ENCODE data around the gene FAIM. TPM values are rescaled to one million over a fixed set of nuclear protein-coding genes. Genes with fewer than 3 reads are reported as not detected.
"Not testable (repeated sequence)": the region's sequence is repeated elsewhere in the genome, so short reads cannot be mapped to it uniquely, and the experiment has no call there.

FAIM gene
- 26.9 TPM for total RNA-seq

- DNase-seq (ENCODE audit: low spot score in 2 of 2) (peak; percentile 60 to 71), FAIRE-seq (no peak)
Measured at GRCh38 chr3:138608322-138609135, at the start of gene FAIM. FAIM (plus strand) TSS chr3:138608771; CDS start chr3:138619727, 10,956 bp downstream.

- DNase-seq (ENCODE audit: low spot score in 2 of 2) (no peak), FAIRE-seq (no peak)
Measured at GRCh38 chr3:138559134-138559533, 49.4 kb upstream of the FAIM start.

- no peak for FAIRE-seq
- DNase-seq (ENCODE audit: low spot score in 2 of 2): no peak
Measured at GRCh38 chr3:138560501-138560900, 48.1 kb upstream of the FAIM start.

- DNase-seq (ENCODE audit: low spot score in 2 of 2); FAIRE-seq: not testable (repeated sequence)
Measured at GRCh38 chr3:138562902-138563301, 45.7 kb upstream of the FAIM start.

- FAIRE-seq; DNase-seq (ENCODE audit: low spot score in 2 of 2): not testable (repeated sequence)
Measured at GRCh38 chr3:138566293-138566692, 42.3 kb upstream of the FAIM start.

- FAIRE-seq: no peak
- DNase-seq (ENCODE audit: low spot score in 2 of 2): no peak
Measured at GRCh38 chr3:138567403-138567802, 41.2 kb upstream of the FAIM start.

- no peak for DNase-seq (ENCODE audit: low spot score in 2 of 2)
- no peak for FAIRE-seq
Measured at GRCh38 chr3:138569090-138569489, 39.5 kb upstream of the FAIM start.

- not testable (repeated sequence) for DNase-seq (ENCODE audit: low spot score in 2 of 2); FAIRE-seq
Measured at GRCh38 chr3:138569624-138570023, 38.9 kb upstream of the FAIM start.

- no peak for DNase-seq (ENCODE audit: low spot score in 2 of 2)
- FAIRE-seq: no peak
Measured at GRCh38 chr3:138573138-138573537, 35.4 kb upstream of the FAIM start.

GRCh38 chr3:138578141-138578540 is 30.4 kb upstream of the FAIM start:
- no peak for FAIRE-seq
- no peak for DNase-seq (ENCODE audit: low spot score in 2 of 2)

- DNase-seq (ENCODE audit: low spot score in 2 of 2): no peak
Measured at GRCh38 chr3:138578961-138579574, 29.5 kb upstream of the FAIM start.

GRCh38 chr3:138587374-138587773 is 21.2 kb upstream of the FAIM start:
- FAIRE-seq (no peak), DNase-seq (ENCODE audit: low spot score in 2 of 2) (no peak)

More at GRCh38 chr3:138578961-138579574, 29.5 kb upstream of the FAIM start:
- FAIRE-seq: no peak

GRCh38 chr3:138588445-138588844 is 20.1 kb upstream of the FAIM start:
- DNase-seq (ENCODE audit: low spot score in 2 of 2) (no peak), FAIRE-seq (no peak)

- FAIRE-seq: no peak
- no peak for DNase-seq (ENCODE audit: low spot score in 2 of 2)
Measured at GRCh38 chr3:138591392-138591791, 17.2 kb upstream of the FAIM start.

GRCh38 chr3:138593488-138594149 is 15.0 kb upstream of the FAIM start:
- FAIRE-seq: no peak
- no peak for DNase-seq (ENCODE audit: low spot score in 2 of 2)

GRCh38 chr3:138594150-138594934 is 14.2 kb upstream of the FAIM start, which contains the start of gene CEP70:
CEP70 (minus strand) TSS chr3:138594260; CDS start chr3:138572927, 21,333 bp downstream.
- peak; percentile 67 to 86 for DNase-seq (ENCODE audit: low spot score in 2 of 2)
- FAIRE-seq: no peak

- FAIRE-seq (no peak), DNase-seq (ENCODE audit: low spot score in 2 of 2) (no peak)
Measured at GRCh38 chr3:138594935-138595610, 13.5 kb upstream of the FAIM start.

- not testable (repeated sequence) for FAIRE-seq
Measured at GRCh38 chr3:138597186-138597976, 11.2 kb upstream of the FAIM start.

GRCh38 chr3:138598534-138598933 is 10.0 kb upstream of the FAIM start:
- no peak for DNase-seq (ENCODE audit: low spot score in 2 of 2)
- FAIRE-seq: no peak

More at GRCh38 chr3:138597186-138597976, 11.2 kb upstream of the FAIM start:
- not testable (repeated sequence) for DNase-seq (ENCODE audit: low spot score in 2 of 2)

Measured in frontal cortex (tissue), 4 donors.